K562 (cell line): ENCODE data around the gene RABL3. TPM values are rescaled to one million over a fixed set of nuclear protein-coding genes. Genes with fewer than 3 reads are reported as not detected.
A peak's percentile ranks its signal among the peaks of the same experiment; 100 is the strongest.

Experiments
- ARID2 ChIP-seq: fragments of 450-650 bp; IDR thresholded peaks from 2 replicates; pipeline ENCODE4 v1.6.1; 2017; ENCODE audit warnings: antibody characterized with exemption, mild to moderate bottlenecking
- CBFB ChIP-seq: sonication (generic); formaldehyde crosslinking; IDR thresholded peaks from 2 replicates; pipeline ENCODE4 v1.4.0; 2020; ENCODE audit warnings: mild to moderate bottlenecking, missing genetic modification reagents
- CREB1 ChIP-seq, 2 experiments: sonication (generic) in 1 of 2; formaldehyde crosslinking in 1 of 2; IDR thresholded peaks; 2 replicates each; pipeline versions ENCODE4 v1.6.1 to v1.8.0; 2012 to 2022; ENCODE audit warnings: inconsistent platforms in 1 of 2, mild to moderate bottlenecking in 1 of 2, missing genetic modification reagents in 1 of 2, moderate library complexity in 1 of 2
- ELF1 ChIP-seq: fragments of 200-800 bp; sonication (Bioruptor generic); IDR thresholded peaks from 2 replicates; pipeline ENCODE4 v1.6.1; 2016; ENCODE audit warnings: missing genetic modification characterization, missing compliant biosample characterization
- HMG20B ChIP-seq: fragments of 250-450 bp; sonication (Bioruptor Pico); IDR thresholded peaks from 2 replicates; pipeline ENCODE4 v1.5.0; 2021; ENCODE audit warnings: mild to moderate bottlenecking
- KAT2B ChIP-seq: IDR thresholded peaks from one replicate; pipeline ENCODE4 v1.6.1; 2012; ENCODE audit warnings: low read depth, mild to moderate bottlenecking, control low read depth, inconsistent platforms, low read length, moderate library complexity
- KAT8 ChIP-seq: fragments of 450-650 bp; IDR thresholded peaks from 2 replicates; pipeline ENCODE4 v1.6.1; 2016; ENCODE audit warnings: low read depth, mild to moderate bottlenecking
- MYBL2 ChIP-seq, 2 experiments: fragments of 450-650 bp in 1 of 2; sonication (generic) in 1 of 2; formaldehyde crosslinking in 1 of 2; IDR thresholded peaks; 2 replicates each; pipeline versions ENCODE4 v1.6.1 to v1.8.1; 2017 to 2022; ENCODE audit warnings: borderline replicate concordance in 1 of 2, inconsistent platforms in 1 of 2, low read depth in 1 of 2, mild to moderate bottlenecking in 1 of 2, missing genetic modification reagents in 1 of 2, moderate library complexity in 1 of 2
- PHB2 ChIP-seq: fragments of 450-650 bp; IDR thresholded peaks from 2 replicates; pipeline ENCODE4 v1.6.1; 2017; ENCODE audit warnings: low read depth
- POLR2G ChIP-seq: fragments of 200-400 bp; formaldehyde crosslinking; IDR thresholded peaks from 2 replicates; pipeline ENCODE4 v1.6.1; 2017; ENCODE audit warnings: low read depth, mild to moderate bottlenecking, antibody characterized with exemption, low read length, moderate library complexity
- PURB ChIP-seq: sonication (generic); formaldehyde crosslinking; IDR thresholded peaks from 2 replicates; pipeline ENCODE4 v1.9.0; 2021; ENCODE audit warnings: low read depth, mild to moderate bottlenecking, missing genetic modification reagents
- RBM39 ChIP-seq: fragments of 200-400 bp; formaldehyde crosslinking; optimal IDR thresholded peaks from 2 replicates; pipeline ENCODE3; 2018; ENCODE audit warnings: low read depth, low read length
- SMAD1 ChIP-seq: fragments of 150-350 bp; IDR thresholded peaks from 2 replicates; pipeline ENCODE4 v1.6.1; 2014; ENCODE audit warnings: low read length, low read depth; ENCODE audit not compliant: partially characterized antibody
- SMARCA4 ChIP-seq: fragments of 450-650 bp; IDR thresholded peaks from 2 replicates; pipeline ENCODE4 v1.6.1; 2016
- TAL1 ChIP-seq: fragments of 450-650 bp; IDR thresholded peaks from 2 replicates; pipeline ENCODE4 v1.6.1; 2016; ENCODE audit warnings: mild to moderate bottlenecking
- TEAD1 ChIP-seq, 2 experiments: fragments of 450-650 bp in 1 of 2; sonication (generic) in 1 of 2; formaldehyde crosslinking; IDR thresholded peaks; 2 replicates each; pipeline versions ENCODE4 v1.4.0 to v1.8.0; 2020 to 2022; ENCODE audit warnings: mild to moderate bottlenecking in 2 of 2, missing genetic modification reagents in 1 of 2
- TGIF2 ChIP-seq: sonication (generic); formaldehyde crosslinking; IDR thresholded peaks from 2 replicates; pipeline ENCODE4 v1.8.1; 2022; ENCODE audit warnings: mild to moderate bottlenecking, missing genetic modification reagents, moderate library complexity
- TOE1 ChIP-seq, 2 experiments: fragments of 450-650 bp in 1 of 2; sonication (generic) in 1 of 2; formaldehyde crosslinking in 1 of 2; IDR thresholded peaks; 2 replicates each; pipeline versions ENCODE4 v1.7.1 to v1.8.0; 2016 to 2022; ENCODE audit warnings: borderline replicate concordance in 2 of 2, mild to moderate bottlenecking in 2 of 2, antibody characterized with exemption in 1 of 2, inconsistent platforms in 1 of 2, low read depth in 1 of 2, missing genetic modification reagents in 1 of 2, moderate library complexity in 1 of 2
- U2AF2 ChIP-seq: fragments of 200-400 bp; formaldehyde crosslinking; optimal IDR thresholded peaks from 2 replicates; pipeline ENCODE3; 2017; ENCODE audit warnings: low read depth, mild to moderate bottlenecking, low read length
- ZNF184 ChIP-seq: sonication (generic); formaldehyde crosslinking; IDR thresholded peaks from 2 replicates; pipeline ENCODE4 v1.5.0; 2020; ENCODE audit warnings: missing genetic modification reagents
- ZNF217 ChIP-seq: sonication (generic); formaldehyde crosslinking; IDR thresholded peaks from 2 replicates; pipeline ENCODE4 v1.8.0; 2022; ENCODE audit warnings: mild to moderate bottlenecking, missing genetic modification reagents
- polyA plus RNA-seq, 8 experiments: library from polyadenylated mRNA; depleted of rRNA in 4 of 8; stranded (reverse) in 5 of 8; unstranded in 3 of 8; fragments of >200 nt; fragmentation: Nextera tagmentation in 2 of 8; fragmentation: Illumina TruSeq in 1 of 8; extraction: Ambion mirVana in 2 of 8; extraction: Trizol in 1 of 8; gene quantifications; 2 replicates each; pipeline versions ENCODE4 v1.2.1 to v1.2.3, GENCODE V29; 2011 to 2014; ENCODE audit warnings: inconsistent platforms in 1 of 8, missing spikeins in 1 of 8
- total RNA-seq, 7 experiments: library from RNA; depleted of rRNA in 6 of 7; stranded (reverse); fragments of >200 nt in 6 of 7; fragmentation: Illumina TruSeq in 2 of 7; extraction: Trizol in 2 of 7; gene quantifications; 2 replicates each; pipeline versions ENCODE4 v1.2.1 to v1.2.3, GENCODE V29; 2011 to 2021; ENCODE audit warnings: low replicate concordance in 1 of 7
- TF ChIP-seq, protein P1 (sequence below): sonication (generic); formaldehyde crosslinking; IDR thresholded peaks from 2 replicates; pipeline ENCODE4 v1.8.0; 2022; ENCODE audit warnings: missing genetic modification reagents, mild to moderate bottlenecking, moderate library complexity, borderline replicate concordance
- TF ChIP-seq, protein P2 (sequence below): sonication (generic); formaldehyde crosslinking; IDR thresholded peaks from 2 replicates; pipeline ENCODE4 v1.8.1; 2022; ENCODE audit warnings: missing genetic modification reagents
- TF ChIP-seq, protein P3 (sequence below): sonication (generic); formaldehyde crosslinking; IDR thresholded peaks from 2 replicates; pipeline ENCODE4 v1.8.0; 2022; ENCODE audit warnings: missing genetic modification reagents, mild to moderate bottlenecking, borderline replicate concordance
- TF ChIP-seq, protein P4 (sequence below): fragments of 200-800 bp; sonication (Bioruptor generic); IDR thresholded peaks from 2 replicates; pipeline ENCODE4 v1.6.1; 2017; ENCODE audit warnings: missing genetic modification characterization, missing compliant biosample characterization

The RABL3 gene
- total and polyA plus RNA-seq, 9 of the 15 experiments (the other 6 are each of a cell fraction or from before 2014, with no cell fraction given): 6.5 to 30.7 (median 12.3) TPM

DNA sequence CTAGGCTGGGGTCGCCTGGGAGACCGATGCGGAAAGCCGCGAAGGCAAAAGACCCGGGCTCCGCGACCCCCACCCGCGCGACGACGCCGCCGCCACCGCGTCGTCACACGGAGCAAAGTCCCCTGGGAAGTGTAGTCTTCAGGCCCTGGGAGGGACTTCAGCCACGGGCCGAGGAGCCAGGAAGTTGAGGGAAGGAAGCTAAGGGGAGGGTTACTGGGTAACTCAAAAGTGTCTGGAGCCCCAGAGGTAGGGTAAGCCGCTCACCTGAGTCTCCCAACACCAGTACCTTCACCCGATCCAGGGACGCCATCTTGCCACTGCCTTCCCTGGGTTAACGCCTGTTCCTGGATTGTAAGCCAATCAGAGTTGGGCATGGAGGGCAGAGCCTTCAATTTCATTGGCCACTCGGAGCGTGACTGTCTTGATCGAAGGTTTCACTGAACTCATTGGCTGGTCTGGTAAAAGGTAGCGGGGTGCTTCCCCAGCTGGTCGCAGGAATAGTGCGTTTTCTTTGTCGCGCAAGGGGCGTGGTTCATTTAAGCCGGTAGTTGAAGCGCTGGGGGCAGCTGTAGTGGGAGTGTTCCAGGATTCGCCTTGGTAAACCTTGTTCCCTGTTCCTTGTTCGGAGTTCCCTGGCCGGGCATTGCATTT, at the start of gene RABL3, which contains the start of gene GTF2E1 (continued):
- no peak for TF ChIP-seq CBFB
- TF ChIP-seq TOE1 (IDR thresholded peaks at IDR 0.05; ENCODE audit: borderline replicate concordance): no peak
- TF ChIP-seq TOE1 (CRISPR knock-in tag; IDR thresholded peaks at IDR 0.05; ENCODE audit: borderline replicate concordance, low read depth): no peak
- TF ChIP-seq POLR2G: peak; percentile 77
- no peak for TF ChIP-seq KAT2B
- no peak for TF ChIP-seq PHB2
- TF ChIP-seq HMG20B (CRISPR knock-in tag): no peak
- TF ChIP-seq, protein P1, sequence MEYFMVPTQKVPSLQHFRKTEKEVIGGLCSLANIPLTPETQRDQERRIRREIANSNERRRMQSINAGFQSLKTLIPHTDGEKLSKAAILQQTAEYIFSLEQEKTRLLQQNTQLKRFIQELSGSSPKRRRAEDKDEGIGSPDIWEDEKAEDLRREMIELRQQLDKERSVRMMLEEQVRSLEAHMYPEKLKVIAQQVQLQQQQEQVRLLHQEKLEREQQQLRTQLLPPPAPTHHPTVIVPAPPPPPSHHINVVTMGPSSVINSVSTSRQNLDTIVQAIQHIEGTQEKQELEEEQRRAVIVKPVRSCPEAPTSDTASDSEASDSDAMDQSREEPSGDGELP (CRISPR knock-in tag): peak; percentile 93
- peak; percentile 87 for TF ChIP-seq MYBL2 (IDR thresholded peaks at IDR 0.05; ENCODE audit: low read depth)
- no peak for TF ChIP-seq MYBL2 (CRISPR knock-in tag; IDR thresholded peaks at IDR 0.05; ENCODE audit: borderline replicate concordance)
- TF ChIP-seq, protein P2, sequence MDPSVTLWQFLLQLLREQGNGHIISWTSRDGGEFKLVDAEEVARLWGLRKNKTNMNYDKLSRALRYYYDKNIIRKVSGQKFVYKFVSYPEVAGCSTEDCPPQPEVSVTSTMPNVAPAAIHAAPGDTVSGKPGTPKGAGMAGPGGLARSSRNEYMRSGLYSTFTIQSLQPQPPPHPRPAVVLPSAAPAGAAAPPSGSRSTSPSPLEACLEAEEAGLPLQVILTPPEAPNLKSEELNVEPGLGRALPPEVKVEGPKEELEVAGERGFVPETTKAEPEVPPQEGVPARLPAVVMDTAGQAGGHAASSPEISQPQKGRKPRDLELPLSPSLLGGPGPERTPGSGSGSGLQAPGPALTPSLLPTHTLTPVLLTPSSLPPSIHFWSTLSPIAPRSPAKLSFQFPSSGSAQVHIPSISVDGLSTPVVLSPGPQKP (CRISPR knock-in tag): no peak
- TF ChIP-seq ZNF217 (CRISPR knock-in tag): no peak
- TF ChIP-seq KAT8: no peak
- no peak for TF ChIP-seq PURB (CRISPR knock-in tag)
- TF ChIP-seq, protein P3, sequence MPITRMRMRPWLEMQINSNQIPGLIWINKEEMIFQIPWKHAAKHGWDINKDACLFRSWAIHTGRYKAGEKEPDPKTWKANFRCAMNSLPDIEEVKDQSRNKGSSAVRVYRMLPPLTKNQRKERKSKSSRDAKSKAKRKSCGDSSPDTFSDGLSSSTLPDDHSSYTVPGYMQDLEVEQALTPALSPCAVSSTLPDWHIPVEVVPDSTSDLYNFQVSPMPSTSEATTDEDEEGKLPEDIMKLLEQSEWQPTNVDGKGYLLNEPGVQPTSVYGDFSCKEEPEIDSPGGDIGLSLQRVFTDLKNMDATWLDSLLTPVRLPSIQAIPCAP (CRISPR knock-in tag): no peak
- no peak for TF ChIP-seq ZNF184
- peak; percentile 81 for TF ChIP-seq ELF1 (tag)
- 0 out of 4 replicates have a peak, but pooled peaks of 1 of the 2 experiments have one; percentile 23 for TF ChIP-seq TEAD1 (CRISPR knock-in tag; IDR thresholded peaks at IDR 0.05)
- no peak for TF ChIP-seq RBM39
- TF ChIP-seq SMARCA4: no peak
- TF ChIP-seq TAL1: no peak
- TF ChIP-seq ARID2: no peak
- TF ChIP-seq CREB1 (IDR thresholded peaks at IDR 0.05): peak; percentile 92
- TF ChIP-seq CREB1 (CRISPR knock-in tag; IDR thresholded peaks at IDR 0.05): peak; percentile 95
- TF ChIP-seq U2AF2: no peak
- TF ChIP-seq, protein P4, sequence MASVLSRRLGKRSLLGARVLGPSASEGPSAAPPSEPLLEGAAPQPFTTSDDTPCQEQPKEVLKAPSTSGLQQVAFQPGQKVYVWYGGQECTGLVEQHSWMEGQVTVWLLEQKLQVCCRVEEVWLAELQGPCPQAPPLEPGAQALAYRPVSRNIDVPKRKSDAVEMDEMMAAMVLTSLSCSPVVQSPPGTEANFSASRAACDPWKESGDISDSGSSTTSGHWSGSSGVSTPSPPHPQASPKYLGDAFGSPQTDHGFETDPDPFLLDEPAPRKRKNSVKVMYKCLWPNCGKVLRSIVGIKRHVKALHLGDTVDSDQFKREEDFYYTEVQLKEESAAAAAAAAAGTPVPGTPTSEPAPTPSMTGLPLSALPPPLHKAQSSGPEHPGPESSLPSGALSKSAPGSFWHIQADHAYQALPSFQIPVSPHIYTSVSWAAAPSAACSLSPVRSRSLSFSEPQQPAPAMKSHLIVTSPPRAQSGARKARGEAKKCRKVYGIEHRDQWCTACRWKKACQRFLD (CRISPR knock-in tag): no peak
- TF ChIP-seq SMAD1: no peak
- no peak for TF ChIP-seq TGIF2
